IMR-90 (cell line): ENCODE measurements around the gene LCTL.

Experiments
- CEBPB ChIP-seq: IDR thresholded peaks from 2 replicates; pipeline ENCODE4 v1.6.1; 2012; ENCODE audit warnings: low read depth, low read length, improper control_type of control experiment
- FOS ChIP-seq: fragments of 150-350 bp; IDR thresholded peaks from 2 replicates; pipeline ENCODE4 v1.6.1; 2016; ENCODE audit warnings: low read depth, low read length
- MAZ ChIP-seq: IDR thresholded peaks from 2 replicates; pipeline ENCODE4 v1.6.1; 2012; ENCODE audit warnings: low read depth, mild to moderate bottlenecking, low read length, improper control_type of control experiment, moderate library complexity, borderline replicate concordance
- MXI1 ChIP-seq: IDR thresholded peaks from 2 replicates; pipeline ENCODE4 v1.6.1; 2012; ENCODE audit warnings: low read depth, mild to moderate bottlenecking, low read length, moderate library complexity, borderline replicate concordance
- POLR2A ChIP-seq: IDR thresholded peaks from 2 replicates; pipeline ENCODE4 v1.6.1; 2012; ENCODE audit warnings: mild to moderate bottlenecking, low read depth, low read length
- RAD21 ChIP-seq: IDR thresholded peaks from 2 replicates; pipeline ENCODE4 v1.6.1; 2012; ENCODE audit warnings: low read length, improper control_type of control experiment
- RFX5 ChIP-seq: IDR thresholded peaks from 2 replicates; pipeline ENCODE4 v1.8.0; 2012; ENCODE audit warnings: low read depth, mild to moderate bottlenecking, low read length, moderate library complexity
- TF ChIP-seq, protein P1 (sequence below): conservative IDR thresholded peaks from 2 replicates; pipeline ENCODE4 v1.5.1; 2012; ENCODE audit warnings: mild to moderate bottlenecking, low read depth, low read length, improper control_type of control experiment

DNA sequence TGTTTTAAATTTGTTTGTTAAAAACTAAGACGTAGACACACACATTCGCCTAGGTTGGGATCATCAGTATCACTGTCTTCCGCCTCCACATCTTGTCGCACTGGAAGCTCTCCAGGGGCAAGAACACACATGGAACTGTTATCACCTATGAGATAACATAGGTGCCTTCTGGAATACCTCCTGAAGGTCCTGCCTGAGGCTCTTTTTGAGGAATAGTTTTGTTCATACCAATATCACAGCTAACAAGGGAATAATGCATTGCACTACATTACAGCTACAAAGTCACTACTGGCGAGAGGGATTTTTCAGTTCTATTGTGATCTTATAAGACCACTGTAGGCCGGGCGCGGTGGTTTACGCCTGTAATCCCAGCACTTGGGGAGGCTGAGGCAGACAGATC is 30.7 kb downstream of the LCTL start:
- TF ChIP-seq RFX5: no peak
- no peak for TF ChIP-seq MXI1
- TF ChIP-seq CEBPB: no peak
- no peak for TF ChIP-seq POLR2A
- TF ChIP-seq, protein P1, sequence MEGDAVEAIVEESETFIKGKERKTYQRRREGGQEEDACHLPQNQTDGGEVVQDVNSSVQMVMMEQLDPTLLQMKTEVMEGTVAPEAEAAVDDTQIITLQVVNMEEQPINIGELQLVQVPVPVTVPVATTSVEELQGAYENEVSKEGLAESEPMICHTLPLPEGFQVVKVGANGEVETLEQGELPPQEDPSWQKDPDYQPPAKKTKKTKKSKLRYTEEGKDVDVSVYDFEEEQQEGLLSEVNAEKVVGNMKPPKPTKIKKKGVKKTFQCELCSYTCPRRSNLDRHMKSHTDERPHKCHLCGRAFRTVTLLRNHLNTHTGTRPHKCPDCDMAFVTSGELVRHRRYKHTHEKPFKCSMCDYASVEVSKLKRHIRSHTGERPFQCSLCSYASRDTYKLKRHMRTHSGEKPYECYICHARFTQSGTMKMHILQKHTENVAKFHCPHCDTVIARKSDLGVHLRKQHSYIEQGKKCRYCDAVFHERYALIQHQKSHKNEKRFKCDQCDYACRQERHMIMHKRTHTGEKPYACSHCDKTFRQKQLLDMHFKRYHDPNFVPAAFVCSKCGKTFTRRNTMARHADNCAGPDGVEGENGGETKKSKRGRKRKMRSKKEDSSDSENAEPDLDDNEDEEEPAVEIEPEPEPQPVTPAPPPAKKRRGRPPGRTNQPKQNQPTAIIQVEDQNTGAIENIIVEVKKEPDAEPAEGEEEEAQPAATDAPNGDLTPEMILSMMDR: no peak
- no peak for TF ChIP-seq MAZ
- TF ChIP-seq RAD21: no peak
- TF ChIP-seq FOS: no peak
